Measurements from ENCODE around the gene BEST4. TPM values are rescaled to one million over a fixed set of nuclear protein-coding genes. Genes with fewer than 3 reads are reported as not detected.

BEST4 gene
- total RNA-seq, 2 experiments from 2014 or later: 0.44 to 3.1 TPM

GRCh38 chr1:44760876-44761275 is 27.1 kb downstream of the BEST4 start:
- TF ChIP-seq EZH2phosphoT487 (IDR thresholded peaks at IDR 0.05; ENCODE audit: borderline replicate concordance, low read depth, low read length) (no peak), CTCF (conservative IDR thresholded peaks at IDR 0.05; ENCODE audit: low read length) (no peak)
- Histone ChIP-seq H2AFZ (ENCODE audit: low read length) (no peak overlapping the region), H3K27ac (ENCODE audit: low read depth, low read length, poor library complexity, severe bottlenecking) (no peak overlapping the region), H3K4me2 (ENCODE audit: low read length) (no peak overlapping the region), H3K4me3 (ENCODE audit: low read depth, low read length, poor library complexity, severe bottlenecking) (no peak overlapping the region), H3K4me1 (ENCODE audit: insufficient read depth, low read length, poor library complexity, severe bottlenecking) (peaks cover 21% of the 10 kb centered on the region), H3K9me3 (ENCODE audit: low read length) (no peaks in the 10 kb centered on the region), H4K20me1 (ENCODE audit: insufficient read depth, low read length) (no peaks in the 10 kb centered on the region), H3K36me3 (ENCODE audit: insufficient read depth, low read length) (peaks cover 99% of the 10 kb centered on the region), H3K9me2 (ENCODE audit: insufficient read depth, low read length) (no peaks in the 10 kb centered on the region), H3K79me2 (ENCODE audit: insufficient read depth, low read depth, low read length) (no peaks in the 10 kb centered on the region)
- intact Hi-C loops (cut with micrococcal nuclease; ENCODE audit: unreplicated experiment): no loop called here
- ChIA-PET CTCF (ENCODE audit: unreplicated experiment) (no interaction called here), POLR2A (interaction anchor here (0.6 to 0.9 kb wide), 3 partner anchors 11 to 20 kb away, joined by 3 to 9 read pairs (median 4); no protein-coding TSS in a partner anchor)
- BruUV-seq (replicated peaks): no TSS peak
- no peak for DNase-seq (ENCODE audit: low spot score)

GRCh38 chr1:44759077-44759476 is 28.9 kb downstream of the BEST4 start:
- H3K9me2 ChIP-seq (ENCODE audit: insufficient read depth, low read length): no peaks in the 10 kb centered on the region
- DNase-seq (ENCODE audit: low spot score): no peak
- H3K4me3 ChIP-seq (ENCODE audit: low read depth, low read length, poor library complexity, severe bottlenecking): no peak overlapping the region
- no peaks in the 10 kb centered on the region for H3K9me3 ChIP-seq (ENCODE audit: low read length)
- no peak overlapping the region for H2AFZ ChIP-seq (ENCODE audit: low read length)
- H3K27ac ChIP-seq (ENCODE audit: low read depth, low read length, poor library complexity, severe bottlenecking): no peak overlapping the region
- peaks cover 24% of the 10 kb centered on the region for H3K4me1 ChIP-seq (ENCODE audit: insufficient read depth, low read length, poor library complexity, severe bottlenecking)
- H3K79me2 ChIP-seq (ENCODE audit: insufficient read depth, low read depth, low read length): no peaks in the 10 kb centered on the region
- ChIA-PET CTCF (ENCODE audit: unreplicated experiment) (no interaction called here), POLR2A (interaction anchor here (1.1 to 1.8 kb wide), 2 partner anchors 16 kb away, joined by 4 read pairs; no protein-coding TSS in a partner anchor)
- H3K4me2 ChIP-seq (ENCODE audit: low read length): no peak overlapping the region
- TF ChIP-seq CTCF (conservative IDR thresholded peaks at IDR 0.05; ENCODE audit: low read length) (no peak), EZH2phosphoT487 (IDR thresholded peaks at IDR 0.05; ENCODE audit: borderline replicate concordance, low read depth, low read length) (no peak)
- peaks cover 100% of the 10 kb centered on the region for H3K36me3 ChIP-seq (ENCODE audit: insufficient read depth, low read length)
- intact Hi-C loops (cut with micrococcal nuclease; ENCODE audit: unreplicated experiment): no loop called here
- BruUV-seq (replicated peaks): no TSS peak
- no peaks in the 10 kb centered on the region for H4K20me1 ChIP-seq (ENCODE audit: insufficient read depth, low read length)

- TF ChIP-seq EZH2phosphoT487 (IDR thresholded peaks at IDR 0.05; ENCODE audit: borderline replicate concordance, low read depth, low read length): no peak
- no peak for TF ChIP-seq CTCF (conservative IDR thresholded peaks at IDR 0.05; ENCODE audit: low read length)
- Histone ChIP-seq H3K9me3 (ENCODE audit: low read length) (no peaks in the 10 kb centered on the region), H2AFZ (ENCODE audit: low read length) (no peak overlapping the region), H3K27ac (ENCODE audit: low read depth, low read length, poor library complexity, severe bottlenecking) (peak overlapping the region; percentile 64), H3K79me2 (ENCODE audit: insufficient read depth, low read depth, low read length) (no peaks in the 10 kb centered on the region), H3K4me1 (ENCODE audit: insufficient read depth, low read length, poor library complexity, severe bottlenecking) (peaks cover 24% of the 10 kb centered on the region), H3K36me3 (ENCODE audit: insufficient read depth, low read length) (peaks cover 100% of the 10 kb centered on the region), H3K9me2 (ENCODE audit: insufficient read depth, low read length) (no peaks in the 10 kb centered on the region), H3K4me2 (ENCODE audit: low read length) (peak overlapping the region; percentile 75), H3K4me3 (ENCODE audit: low read depth, low read length, poor library complexity, severe bottlenecking) (peak overlapping the region; percentile 25), H4K20me1 (ENCODE audit: insufficient read depth, low read length) (no peaks in the 10 kb centered on the region)
- DNase-seq (ENCODE audit: low spot score): peak; percentile 67
- intact Hi-C loops (cut with micrococcal nuclease; ENCODE audit: unreplicated experiment): no loop called here
- ChIA-PET CTCF (ENCODE audit: unreplicated experiment) (no interaction called here), POLR2A (no interaction called here)
- BruUV-seq (replicated peaks): no TSS peak
Measured at GRCh38 chr1:44757420-44757819, 30.6 kb downstream of the BEST4 start.
